ENCODE data around the gene CAMTA1. TPM values are rescaled to one million over a fixed set of nuclear protein-coding genes. Genes with fewer than 3 reads are reported as not detected.

CAMTA1 gene
- total and polyA plus RNA-seq, 3 experiments from 2014 or later = 60.2 to 79.0 (median 61.7) TPM

- Mint-ChIP-seq H3K4me3 (no peak overlapping the region), H3K27me3 (peaks cover 6 to 18% of the 10 kb centered on the region in 2 donors), H3K9me3 (peaks cover 0 to 8% (median 7%) of the 10 kb centered on the region in 5 donors), H3K36me3 (no peaks in the 10 kb centered on the region), H3K27ac (no peak overlapping the region), H3K4me1 (no peaks in the 10 kb centered on the region)
- Histone ChIP-seq H3K4me1 (ENCODE audit: insufficient read depth, low read length) (no peaks in the 10 kb centered on the region), H3K36me3 (ENCODE audit: insufficient read depth, low read length) (no peaks in the 10 kb centered on the region), H3K27me3 (ENCODE audit: insufficient read depth, low read length, poor library complexity, severe bottlenecking) (no peaks in the 10 kb centered on the region), H3K9me3 (ENCODE audit: low read length) (no peaks in the 10 kb centered on the region), H3K4me3 (ENCODE audit: low read length) (no peak overlapping the region), H3K27ac (ENCODE audit: low read depth, low read length) (no peak overlapping the region)
- POLR2A ChIA-PET = no interaction called here
- no peak for DNase-seq
- CTCF ChIA-PET = no interaction called here
Observed at GRCh38 chr1:7278045-7278444, 492.8 kb downstream of the CAMTA1 start.

- Histone ChIP-seq H3K9me3 (ENCODE audit: low read length) (no peaks in the 10 kb centered on the region), H3K27me3 (ENCODE audit: insufficient read depth, low read length, poor library complexity, severe bottlenecking) (no peaks in the 10 kb centered on the region), H3K4me3 (ENCODE audit: low read length) (no peak overlapping the region), H3K36me3 (ENCODE audit: insufficient read depth, low read length) (no peaks in the 10 kb centered on the region), H3K27ac (ENCODE audit: low read depth, low read length) (no peak overlapping the region), H3K4me1 (ENCODE audit: insufficient read depth, low read length) (no peaks in the 10 kb centered on the region)
- ChIA-PET CTCF (no interaction called here), POLR2A (no interaction called here)
- Mint-ChIP-seq H3K27ac (no peak overlapping the region), H3K9me3 (peaks cover 0 to 12% (median 7%) of the 10 kb centered on the region in 5 donors), H3K27me3 (peaks cover 7 to 27% of the 10 kb centered on the region in 2 donors), H3K36me3 (no peaks in the 10 kb centered on the region), H3K4me1 (no peaks in the 10 kb centered on the region), H3K4me3 (no peak overlapping the region)
- DNase-seq = no peak
Observed at GRCh38 chr1:7278827-7279765, 493.8 kb downstream of the CAMTA1 start.

- H3K27ac Mint-ChIP-seq = no peak overlapping the region
- Histone ChIP-seq H3K27me3 (ENCODE audit: insufficient read depth, low read length, poor library complexity, severe bottlenecking) (no peaks in the 10 kb centered on the region), H3K4me1 (ENCODE audit: insufficient read depth, low read length) (no peaks in the 10 kb centered on the region), H3K9me3 (ENCODE audit: low read length) (no peaks in the 10 kb centered on the region), H3K36me3 (ENCODE audit: insufficient read depth, low read length) (no peaks in the 10 kb centered on the region), H3K27ac (ENCODE audit: low read depth, low read length) (no peak overlapping the region), H3K4me3 (ENCODE audit: low read length) (no peak overlapping the region)
- DNase-seq = no peak
- ChIA-PET CTCF (no interaction called here), POLR2A (no interaction called here)
- peaks cover 7 to 30% of the 10 kb centered on the region in 2 donors for H3K27me3 Mint-ChIP-seq
- no peaks in the 10 kb centered on the region for H3K36me3 Mint-ChIP-seq
- peaks cover 0 to 12% (median 7%) of the 10 kb centered on the region in 5 donors for H3K9me3 Mint-ChIP-seq
- H3K4me3 Mint-ChIP-seq = no peak overlapping the region
- H3K4me1 Mint-ChIP-seq = no peaks in the 10 kb centered on the region
Observed at GRCh38 chr1:7279769-7280168, 494.5 kb downstream of the CAMTA1 start.

- Histone ChIP-seq H3K27ac (ENCODE audit: low read depth, low read length) (no peak overlapping the region), H3K27me3 (ENCODE audit: insufficient read depth, low read length, poor library complexity, severe bottlenecking) (no peaks in the 10 kb centered on the region), H3K36me3 (ENCODE audit: insufficient read depth, low read length) (no peaks in the 10 kb centered on the region), H3K9me3 (ENCODE audit: low read length) (no peaks in the 10 kb centered on the region), H3K4me3 (ENCODE audit: low read length) (no peak overlapping the region), H3K4me1 (ENCODE audit: insufficient read depth, low read length) (no peaks in the 10 kb centered on the region)
- DNase-seq = no peak
- Mint-ChIP-seq H3K27ac (no peak overlapping the region), H3K4me1 (no peaks in the 10 kb centered on the region), H3K36me3 (no peaks in the 10 kb centered on the region), H3K4me3 (no peak overlapping the region), H3K9me3 (peaks cover 0 to 12% (median 7%) of the 10 kb centered on the region in 5 donors), H3K27me3 (peaks cover 8 to 33% of the 10 kb centered on the region in 2 donors)
- ChIA-PET CTCF (no interaction called here), POLR2A (no interaction called here)
Observed at GRCh38 chr1:7280347-7280960, 495.2 kb downstream of the CAMTA1 start.

- H3K9me3 ChIP-seq (ENCODE audit: low read length) = no peaks in the 10 kb centered on the region
- H3K27ac ChIP-seq (ENCODE audit: low read depth, low read length) = no peak overlapping the region
- H3K4me1 ChIP-seq (ENCODE audit: insufficient read depth, low read length) = no peaks in the 10 kb centered on the region
- H3K27me3 Mint-ChIP-seq = peaks cover 8 to 41% of the 10 kb centered on the region in 2 donors
- H3K36me3 ChIP-seq (ENCODE audit: insufficient read depth, low read length) = no peaks in the 10 kb centered on the region
- CTCF ChIA-PET = no interaction called here
- no peaks in the 10 kb centered on the region for H3K27me3 ChIP-seq (ENCODE audit: insufficient read depth, low read length, poor library complexity, severe bottlenecking)
- no peak overlapping the region for H3K4me3 ChIP-seq (ENCODE audit: low read length)
- H3K4me1 Mint-ChIP-seq = no peaks in the 10 kb centered on the region
- no peaks in the 10 kb centered on the region for H3K36me3 Mint-ChIP-seq
- POLR2A ChIA-PET = no interaction called here
- no peak for DNase-seq
- no peak overlapping the region for H3K4me3 Mint-ChIP-seq
- H3K27ac Mint-ChIP-seq = peak overlapping the region in 1 of 8 donors; percentile 43
- H3K9me3 Mint-ChIP-seq = peaks cover 2 to 8% (median 4%) of the 10 kb centered on the region in 5 donors
Observed at GRCh38 chr1:7281821-7282220, 496.6 kb downstream of the CAMTA1 start.

GRCh38 chr1:7284839-7285435 lies 499.7 kb downstream of the CAMTA1 start:
- POLR2A ChIA-PET = no interaction called here
- no peaks in the 10 kb centered on the region for H3K36me3 ChIP-seq (ENCODE audit: insufficient read depth, low read length)
- H3K4me3 ChIP-seq (ENCODE audit: low read length) = no peak overlapping the region
- Mint-ChIP-seq H3K4me3 (no peak overlapping the region), H3K9me3 (peaks cover 0 to 8% (median 3%) of the 10 kb centered on the region in 5 donors), H3K27me3 (peaks cover 9 to 39% of the 10 kb centered on the region in 2 donors), H3K36me3 (no peaks in the 10 kb centered on the region), H3K4me1 (no peaks in the 10 kb centered on the region), H3K27ac (no peak overlapping the region)
- H3K4me1 ChIP-seq (ENCODE audit: insufficient read depth, low read length) = no peaks in the 10 kb centered on the region
- no peaks in the 10 kb centered on the region for H3K9me3 ChIP-seq (ENCODE audit: low read length)
- H3K27ac ChIP-seq (ENCODE audit: low read depth, low read length) = no peak overlapping the region
- no peaks in the 10 kb centered on the region for H3K27me3 ChIP-seq (ENCODE audit: insufficient read depth, low read length, poor library complexity, severe bottlenecking)
- CTCF ChIA-PET = no interaction called here
- DNase-seq = no peak

GRCh38 chr1:7285856-7286454 lies 500.7 kb downstream of the CAMTA1 start:
- H3K4me1 ChIP-seq (ENCODE audit: insufficient read depth, low read length) = no peaks in the 10 kb centered on the region
- CTCF ChIA-PET = no interaction called here
- H3K36me3 ChIP-seq (ENCODE audit: insufficient read depth, low read length) = no peaks in the 10 kb centered on the region
- no peak for DNase-seq
- Mint-ChIP-seq H3K4me3 (no peak overlapping the region), H3K27me3 (peaks cover 9 to 32% of the 10 kb centered on the region in 2 donors), H3K36me3 (no peaks in the 10 kb centered on the region), H3K27ac (no peak overlapping the region), H3K4me1 (no peaks in the 10 kb centered on the region), H3K9me3 (peaks cover 0 to 8% (median 3%) of the 10 kb centered on the region in 5 donors)
- H3K4me3 ChIP-seq (ENCODE audit: low read length) = no peak overlapping the region
- POLR2A ChIA-PET = no interaction called here
- no peak overlapping the region for H3K27ac ChIP-seq (ENCODE audit: low read depth, low read length)
- H3K9me3 ChIP-seq (ENCODE audit: low read length) = no peaks in the 10 kb centered on the region
- H3K27me3 ChIP-seq (ENCODE audit: insufficient read depth, low read length, poor library complexity, severe bottlenecking) = no peaks in the 10 kb centered on the region

- ChIA-PET CTCF (no interaction called here), POLR2A (no interaction called here)
Observed at GRCh38 chr1:7287013-7287412, 501.8 kb downstream of the CAMTA1 start.

More at GRCh38 chr1:7287013-7287412, 501.8 kb downstream of the CAMTA1 start:
- Histone ChIP-seq H3K36me3 (ENCODE audit: insufficient read depth, low read length) (no peaks in the 10 kb centered on the region), H3K4me3 (ENCODE audit: low read length) (no peak overlapping the region), H3K27ac (ENCODE audit: low read depth, low read length) (no peak overlapping the region), H3K27me3 (ENCODE audit: insufficient read depth, low read length, poor library complexity, severe bottlenecking) (no peaks in the 10 kb centered on the region), H3K9me3 (ENCODE audit: low read length) (no peaks in the 10 kb centered on the region), H3K4me1 (ENCODE audit: insufficient read depth, low read length) (no peaks in the 10 kb centered on the region)
- no peaks in the 10 kb centered on the region for H3K36me3 Mint-ChIP-seq
- no peak for DNase-seq
- no peaks in the 10 kb centered on the region for H3K4me1 Mint-ChIP-seq
- peaks cover 0 to 8% (median 3%) of the 10 kb centered on the region in 5 donors for H3K9me3 Mint-ChIP-seq
- peaks cover 9 to 31% of the 10 kb centered on the region in 2 donors for H3K27me3 Mint-ChIP-seq
- no peak overlapping the region for H3K27ac Mint-ChIP-seq
- no peak overlapping the region for H3K4me3 Mint-ChIP-seq

All from CD8-positive, alpha-beta memory T cell (primary cell).